NCI-H2196 treated with DMSO at 0.1 percent for 48 hours (cell line): ENCODE measurements around the gene LIN28B.
"Not testable (repeated sequence)": the region's sequence is repeated elsewhere in the genome, so short reads cannot be mapped to it uniquely, and the experiment has no call there.

Source experiments
- DNase-seq: peaks from one replicate; lab custom pipeline; 2025; ENCODE audit not compliant: unreplicated experiment; lab: John Stamatoyannopoulos, UW

LIN28B gene, protein sequence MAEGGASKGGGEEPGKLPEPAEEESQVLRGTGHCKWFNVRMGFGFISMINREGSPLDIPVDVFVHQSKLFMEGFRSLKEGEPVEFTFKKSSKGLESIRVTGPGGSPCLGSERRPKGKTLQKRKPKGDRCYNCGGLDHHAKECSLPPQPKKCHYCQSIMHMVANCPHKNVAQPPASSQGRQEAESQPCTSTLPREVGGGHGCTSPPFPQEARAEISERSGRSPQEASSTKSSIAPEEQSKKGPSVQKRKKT

DNA sequence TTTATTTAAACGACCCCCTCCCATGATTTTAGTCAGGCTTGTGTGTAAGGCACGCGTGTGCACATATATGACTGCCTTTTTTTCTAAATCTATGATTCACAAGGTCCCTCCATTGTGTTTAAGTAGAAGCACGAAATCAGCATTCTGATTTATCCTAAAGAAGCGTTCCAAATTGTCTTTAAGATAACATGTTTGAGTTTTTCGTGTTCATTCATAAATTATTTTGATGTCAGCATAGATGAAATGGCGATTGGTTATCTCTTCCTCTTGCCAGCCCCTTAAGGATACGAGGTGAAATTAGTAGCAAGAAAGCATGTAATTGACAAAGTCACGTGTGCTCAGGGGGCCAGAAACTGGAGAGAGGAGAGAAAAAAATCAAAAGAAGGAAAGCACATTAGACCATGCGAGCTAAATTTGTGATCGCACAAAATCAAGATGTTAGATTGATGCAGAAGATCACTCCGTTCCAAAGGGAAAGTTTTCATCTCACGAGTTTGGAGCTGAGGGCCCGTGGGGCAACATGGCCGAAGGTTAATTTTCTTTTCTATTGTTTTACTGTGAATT lies at the start of gene LIN28B:
LIN28B (plus strand) TSS at position 377 of the 564 bp plus-strand sequence; CDS start at position 521, 144 bp downstream.
- DNase-seq: no peak

DNA sequence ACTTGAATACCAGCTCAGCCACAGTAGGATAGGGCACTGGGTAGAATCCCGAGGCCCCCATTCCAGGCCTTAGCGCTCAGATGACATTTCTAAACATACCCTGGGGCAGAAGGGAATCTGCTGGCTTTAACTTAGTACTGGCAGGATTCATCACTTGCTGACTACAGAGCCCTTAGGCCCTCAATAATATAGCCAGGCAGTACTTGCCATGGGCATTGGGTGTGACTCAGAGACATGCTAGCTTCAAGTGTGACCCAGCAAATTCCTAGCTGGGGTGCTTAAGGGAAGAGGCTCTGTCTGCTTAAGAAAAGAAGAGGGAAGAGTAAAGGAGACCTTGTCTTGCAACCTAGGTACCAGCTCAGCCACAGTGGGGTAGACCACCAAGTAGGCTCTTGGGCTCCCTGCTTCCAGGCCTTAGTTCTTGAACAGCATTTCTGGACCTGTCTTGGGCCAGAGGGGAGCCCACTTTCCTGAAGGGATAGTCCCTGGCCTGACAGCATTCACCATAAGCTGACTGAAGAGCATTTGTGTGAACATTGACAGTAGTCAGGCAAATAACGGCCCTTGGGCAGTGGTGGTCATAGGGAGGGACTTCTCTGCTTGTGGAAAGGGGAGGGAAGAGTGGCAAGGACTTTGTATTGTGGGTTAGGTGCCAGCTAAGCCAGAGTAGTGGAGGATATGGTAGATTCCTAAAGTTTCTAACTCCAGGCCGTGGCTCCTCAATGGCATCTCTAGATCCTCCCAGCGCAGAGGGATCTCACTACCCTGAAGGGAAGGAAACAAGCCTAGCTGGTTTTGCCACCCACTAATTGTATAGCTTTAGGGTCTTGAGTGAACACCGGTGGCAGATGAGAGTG lies 48.6 kb upstream of the LIN28B start:
- DNase-seq: no peak

DNA sequence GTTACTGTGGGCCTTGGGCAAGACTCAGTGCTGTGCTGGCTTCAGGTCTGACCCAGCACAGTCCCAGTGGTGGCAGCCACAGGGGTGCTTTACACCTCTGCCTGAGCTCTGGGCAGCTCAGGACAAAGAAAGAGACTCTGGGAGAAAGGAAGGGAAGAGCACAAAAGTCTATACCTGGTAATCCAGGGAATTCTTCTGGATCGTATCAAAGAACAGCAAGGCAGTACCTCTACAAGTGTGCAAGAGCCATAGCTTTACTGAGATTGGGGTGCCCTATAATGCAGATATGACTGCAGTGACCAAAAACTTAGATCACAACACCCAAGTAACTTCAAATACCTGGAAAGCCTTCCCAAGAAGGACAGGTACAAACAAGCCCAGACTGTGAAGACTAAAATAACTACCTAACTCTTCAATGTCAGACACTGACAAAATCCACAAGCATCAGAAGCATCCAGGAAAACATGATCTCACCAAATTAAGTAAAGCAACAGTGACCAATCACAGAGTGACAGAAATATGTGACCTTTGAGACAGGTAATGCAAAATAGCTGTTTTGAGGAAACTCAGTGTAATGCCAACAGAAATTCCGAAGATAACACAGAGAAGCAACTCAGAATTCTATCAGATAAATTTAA lies 47.9 kb upstream of the LIN28B start:
- DNase-seq: no peak

DNA sequence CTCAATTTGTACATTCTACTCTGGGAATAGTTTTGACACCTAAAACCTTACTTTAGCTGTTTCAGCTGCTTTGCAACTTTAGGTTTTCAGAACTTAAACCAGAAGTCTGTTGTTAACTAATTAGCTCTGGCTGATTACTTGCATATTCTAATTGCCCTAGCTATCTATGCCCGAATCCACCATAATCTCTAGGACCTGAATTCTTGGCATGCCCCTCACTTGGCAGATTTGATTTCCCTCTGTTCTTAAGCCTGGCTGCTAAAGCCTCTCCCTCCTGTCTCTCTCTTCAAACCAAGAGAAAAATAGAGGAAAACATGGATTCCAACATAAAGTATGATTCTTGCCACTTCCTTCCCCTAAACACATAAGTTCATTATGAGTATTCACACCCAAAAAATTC lies 35.0 kb upstream of the LIN28B start:
- no peak for DNase-seq

DNA sequence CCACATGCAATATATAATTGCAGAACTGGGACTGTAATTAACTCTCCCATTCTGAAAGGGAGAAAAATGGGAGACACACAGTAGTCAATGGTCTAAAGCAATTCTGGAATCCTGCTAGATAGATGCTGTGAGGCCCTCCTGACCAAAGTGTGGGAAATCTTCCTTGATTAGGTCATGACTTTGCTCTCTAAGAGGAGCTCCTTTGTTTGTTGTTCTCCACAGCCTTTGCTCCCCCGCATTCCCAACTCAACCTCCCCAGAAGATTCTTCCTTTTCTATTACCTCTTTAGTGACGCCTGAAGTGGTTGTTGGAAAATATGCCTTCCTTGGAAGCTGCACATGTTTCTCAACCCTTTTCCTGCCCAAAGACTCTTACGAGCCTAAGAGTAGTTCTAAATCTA lies 28.8 kb upstream of the LIN28B start:
- DNase-seq: no peak

DNA sequence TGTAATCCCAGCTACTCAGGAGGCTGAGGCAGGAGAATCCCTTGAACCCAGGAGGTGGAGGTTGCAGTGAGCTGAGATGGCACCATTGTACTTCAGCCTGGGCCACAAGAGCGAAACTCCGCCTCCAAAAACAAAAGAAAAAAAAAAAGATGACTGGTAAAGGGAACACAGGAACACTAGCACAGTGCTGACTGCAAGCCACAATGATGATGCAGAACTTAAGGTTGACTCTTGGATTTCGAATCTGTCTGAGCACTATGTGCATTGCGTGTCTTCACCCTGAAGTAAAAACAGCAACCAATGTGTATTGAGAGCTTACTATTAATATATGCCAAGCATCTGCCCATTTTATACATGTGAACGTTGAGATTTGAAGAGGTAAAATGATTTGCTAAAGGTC lies 27.6 kb upstream of the LIN28B start:
- no peak for DNase-seq

DNA sequence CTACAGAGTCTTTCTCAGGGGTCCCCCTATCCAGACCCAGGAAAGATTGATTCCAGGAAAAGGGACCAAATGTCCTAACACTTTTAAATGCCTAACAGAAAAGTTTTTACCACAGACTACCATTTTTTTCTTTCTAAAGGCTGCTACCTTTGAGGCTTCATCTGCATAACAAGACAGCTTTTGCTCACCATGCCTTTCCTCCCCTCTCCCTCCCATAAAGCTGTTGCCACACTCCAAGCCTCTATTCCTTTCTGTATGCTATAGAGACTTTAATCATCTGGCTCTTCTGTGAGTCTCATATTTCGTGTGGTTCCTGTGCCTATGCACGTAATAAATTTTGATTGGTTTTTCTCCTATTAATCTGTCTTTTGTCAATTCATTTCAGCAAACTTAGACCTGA lies 26.0 kb upstream of the LIN28B start:
- DNase-seq: no peak

DNA sequence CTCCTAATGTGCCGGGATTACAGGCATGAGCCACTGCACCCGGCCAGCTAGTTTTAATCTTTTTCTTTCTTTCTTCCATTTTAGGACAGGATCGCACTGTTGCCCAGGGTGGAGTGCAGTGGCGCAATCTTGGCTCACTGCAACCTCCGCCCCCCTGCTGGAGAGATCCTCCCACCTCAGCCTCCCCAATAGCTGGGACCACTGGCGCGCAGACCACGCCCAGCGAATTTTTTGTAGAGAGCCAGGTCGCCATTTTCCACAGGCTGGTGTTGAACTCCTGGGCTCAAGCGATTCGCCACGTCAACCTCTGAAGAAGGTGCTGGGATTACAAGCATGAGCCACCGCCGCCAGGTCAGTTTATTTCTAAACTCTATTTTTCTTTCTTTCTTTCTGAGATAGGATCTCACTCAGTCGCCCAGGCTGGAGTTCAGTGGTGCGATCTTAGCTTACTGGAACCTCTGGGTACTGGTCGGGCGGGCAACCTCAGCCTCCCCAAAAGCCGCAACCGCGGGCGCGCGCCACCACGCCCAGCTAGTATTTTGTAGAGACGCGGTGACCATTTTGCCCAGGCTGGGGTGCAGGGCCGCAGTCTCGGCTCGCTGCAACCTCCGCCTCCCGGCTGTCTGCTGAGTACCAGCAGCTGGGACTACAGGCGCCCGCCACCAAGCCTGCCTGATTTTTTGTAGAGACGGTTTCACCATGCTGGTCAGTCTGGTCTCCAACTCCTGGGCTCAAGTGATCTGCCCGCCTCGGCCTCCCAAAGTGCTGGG lies 20.0 kb upstream of the LIN28B start:
- DNase-seq: no peak

DNA sequence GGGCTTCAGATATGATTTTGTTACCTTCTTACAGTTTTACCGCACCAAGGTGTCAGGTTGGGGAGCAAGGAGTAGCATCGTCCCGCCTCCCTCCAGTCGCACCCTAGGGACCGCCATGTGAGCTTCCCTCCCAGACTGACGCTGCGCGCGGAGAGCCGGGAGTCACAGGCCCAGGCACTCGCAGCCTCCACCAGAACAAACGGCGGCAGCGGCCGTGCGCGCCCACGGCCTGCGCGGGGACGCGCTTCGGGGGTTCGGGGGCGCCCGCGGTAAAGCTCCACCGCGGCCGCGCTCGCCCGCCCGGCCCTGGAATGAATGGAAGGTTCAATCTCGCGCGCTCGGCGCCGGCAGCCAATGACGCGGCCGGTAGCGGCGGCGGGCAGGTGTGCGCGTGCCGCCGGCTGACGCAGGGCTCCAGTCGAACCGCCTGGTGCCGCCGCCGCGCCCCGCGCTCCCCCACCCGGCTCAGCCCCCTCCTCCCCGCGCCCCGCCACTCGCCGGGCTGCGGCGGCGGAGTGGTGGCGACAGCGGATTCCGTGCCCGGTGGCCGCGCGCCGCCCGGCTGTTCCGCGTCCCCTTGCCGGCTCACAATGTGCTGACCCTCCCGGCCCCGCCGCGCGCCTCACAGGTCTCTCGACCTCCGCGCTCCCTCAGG lies 16.5 kb upstream of the LIN28B start:
- no peak for DNase-seq

DNA sequence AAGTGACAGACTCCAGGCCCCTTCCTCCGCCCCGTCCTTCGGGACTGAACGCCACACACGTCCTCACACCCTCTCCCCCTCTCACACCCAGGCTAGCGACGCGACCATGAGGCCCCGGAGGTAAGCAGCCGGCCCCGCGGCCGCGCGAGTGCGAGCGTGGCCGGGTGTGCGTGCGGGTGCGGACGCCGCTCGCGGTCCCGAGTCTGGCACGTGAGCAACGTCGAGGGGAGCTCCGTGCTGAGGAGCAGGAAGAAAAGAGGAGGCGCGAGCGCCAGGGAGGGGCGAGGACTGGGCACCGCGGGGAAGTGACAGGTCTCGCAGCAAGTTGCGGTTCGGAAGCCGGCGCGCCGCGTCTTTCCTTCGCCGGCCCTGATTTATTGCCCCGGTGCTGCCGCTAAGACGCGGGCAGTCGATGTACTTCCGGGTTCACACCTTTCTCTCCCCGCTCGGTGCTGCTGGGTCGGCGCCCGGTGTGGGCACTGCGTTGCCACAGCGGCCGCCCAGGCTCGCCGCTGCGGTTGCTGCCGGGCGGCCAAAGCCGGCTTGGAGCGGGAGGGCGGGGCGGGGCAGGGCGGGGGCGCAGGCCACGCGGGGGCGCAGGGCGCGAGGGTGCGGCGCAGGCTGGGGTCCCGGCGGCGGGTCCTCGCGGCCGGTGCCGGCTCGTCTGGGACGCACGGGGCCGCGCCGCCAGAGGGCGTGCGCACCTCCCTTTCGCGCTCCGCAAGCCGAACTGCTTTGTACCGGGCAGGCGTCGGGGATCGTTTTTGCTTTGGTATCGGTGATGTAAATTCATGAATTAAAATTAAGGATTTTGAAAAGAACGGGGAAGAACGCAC lies 15.8 kb upstream of the LIN28B start:
- DNase-seq: no peak

DNA sequence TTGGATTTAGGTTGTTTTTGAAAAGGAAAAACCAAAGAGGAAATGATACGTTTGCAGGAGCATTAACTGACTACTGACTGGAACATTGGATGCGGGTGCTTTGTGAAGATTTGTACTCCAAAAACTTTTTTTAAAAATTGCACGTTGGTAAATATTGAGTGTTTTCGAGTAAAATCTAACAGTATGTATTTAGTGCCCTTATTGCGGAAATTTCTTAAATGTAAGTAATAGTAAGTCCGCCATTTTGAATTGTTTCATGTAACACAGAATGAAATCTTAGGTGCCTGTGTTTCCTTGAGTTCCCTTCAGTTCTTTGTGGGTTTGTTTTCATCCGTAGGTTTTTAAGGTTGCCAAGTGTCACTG lies 15.2 kb upstream of the LIN28B start:
- DNase-seq: no peak

DNA sequence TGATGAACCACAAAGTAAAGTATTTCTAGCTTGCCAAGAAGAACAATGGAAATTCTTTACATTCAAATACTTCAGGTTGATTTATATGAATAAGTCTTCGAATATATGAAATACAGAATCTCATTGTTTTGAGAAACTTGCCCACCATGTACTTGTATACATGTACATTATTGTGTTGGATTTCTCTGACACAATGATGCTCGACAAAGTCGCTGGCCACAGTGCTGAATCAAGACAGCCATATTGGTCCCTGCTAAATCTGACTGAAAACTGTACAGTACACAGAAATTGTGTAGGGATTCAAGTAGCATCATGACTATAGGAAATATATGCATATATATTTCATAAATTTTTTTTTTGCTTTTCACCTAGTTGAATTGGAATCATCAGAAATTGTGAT lies 13.1 kb upstream of the LIN28B start:
- no peak for DNase-seq

DNA sequence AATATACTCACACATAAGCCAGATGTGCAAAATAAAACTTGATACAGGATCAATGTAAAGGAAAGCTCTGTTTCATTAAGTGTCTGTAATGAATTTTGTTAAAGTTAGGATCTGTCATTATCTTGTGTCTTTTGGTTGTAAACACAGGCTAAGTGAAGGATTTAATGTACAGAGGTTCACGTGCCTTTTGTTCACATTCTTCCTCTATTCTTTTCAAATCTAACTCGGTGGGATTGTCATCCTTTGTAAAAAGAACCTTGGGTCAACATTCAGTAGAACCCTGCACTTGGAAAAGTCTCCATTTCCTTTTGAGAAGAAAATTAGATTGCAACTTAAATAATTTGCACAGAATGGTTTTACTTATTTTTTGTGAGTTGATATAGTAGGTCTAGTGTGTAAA lies 7.7 kb upstream of the LIN28B start:
- DNase-seq: no peak

DNA sequence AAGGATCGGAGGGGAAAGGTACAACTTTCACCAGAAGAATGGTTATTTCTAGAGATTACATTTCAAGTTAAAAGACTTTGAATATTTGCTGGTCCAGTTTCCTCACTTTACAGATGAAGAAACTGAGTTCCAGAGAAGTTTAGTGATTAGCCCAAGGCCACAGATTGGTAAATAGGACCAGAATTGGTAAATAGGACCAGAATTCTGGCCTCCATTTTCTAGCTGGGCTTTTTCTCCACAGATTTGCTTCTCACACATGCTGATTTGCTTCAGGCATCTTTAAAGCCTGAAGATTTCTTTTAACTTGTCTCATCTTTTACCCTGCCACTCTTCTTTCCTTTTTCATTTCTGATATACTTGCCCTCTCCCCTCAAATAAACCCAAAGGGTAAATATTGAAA lies 5.2 kb upstream of the LIN28B start:
- no peak for DNase-seq

DNA sequence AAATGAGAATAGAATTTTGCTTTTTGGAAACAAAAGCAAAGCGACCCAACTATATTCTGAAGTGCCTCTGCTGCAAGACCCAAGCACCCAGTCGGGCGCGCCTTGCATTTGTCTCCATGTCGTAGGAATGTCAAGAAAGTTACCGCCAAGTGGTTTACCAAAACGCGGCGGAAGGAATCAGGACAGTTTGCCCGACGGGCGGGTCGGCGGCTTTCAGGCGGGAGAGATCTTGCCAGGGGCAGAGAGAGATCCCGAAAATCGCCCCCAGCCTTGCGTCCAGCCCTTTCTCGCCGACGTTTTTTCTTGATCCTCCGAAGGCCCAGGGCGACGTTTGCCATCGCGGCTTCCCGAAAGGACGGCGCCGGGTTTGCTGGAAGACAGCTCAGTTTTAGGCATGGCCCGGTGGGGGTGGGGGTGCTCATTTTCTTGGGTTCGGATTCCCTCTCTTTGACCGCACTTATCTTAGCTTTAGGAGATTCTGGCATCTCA lies 4.0 kb upstream of the LIN28B start:
- no peak for DNase-seq

DNA sequence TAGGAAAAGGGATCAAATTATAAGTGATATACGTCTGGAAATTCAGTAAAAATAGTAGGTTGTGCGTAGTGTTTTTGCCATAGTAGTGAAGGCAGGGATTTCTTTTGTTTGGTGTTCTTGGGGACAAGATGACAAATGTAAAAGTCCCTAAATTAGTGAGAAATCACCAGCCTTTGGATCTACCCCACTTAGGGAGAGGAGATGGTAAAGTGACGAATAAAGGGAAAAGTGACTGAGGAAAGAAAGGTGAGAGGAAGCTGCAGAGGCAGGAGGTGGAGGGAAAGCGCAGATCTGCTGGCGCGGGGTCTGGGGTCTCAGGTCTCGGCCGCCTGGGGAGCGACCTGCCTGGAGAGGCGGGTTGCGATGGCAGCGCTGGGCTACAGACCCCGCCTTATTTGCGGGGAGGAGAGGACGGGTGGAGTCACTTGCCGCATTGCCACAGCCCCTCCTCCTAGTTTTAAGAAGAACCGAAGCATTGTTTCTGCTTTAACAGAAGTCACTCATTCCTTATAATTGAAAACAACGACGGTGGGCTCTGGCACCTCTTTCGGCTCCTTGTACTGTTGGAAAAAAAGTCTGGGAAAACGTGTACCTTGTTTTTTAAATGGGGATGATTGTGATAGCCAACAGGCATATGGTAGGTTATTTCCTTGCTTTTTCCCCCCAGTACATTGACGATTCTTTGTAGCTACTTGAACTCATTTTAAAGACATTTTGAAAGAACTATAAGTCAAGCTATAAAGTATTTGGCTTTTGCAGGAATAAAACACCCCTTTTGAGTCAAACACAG lies 3.3 kb upstream of the LIN28B start:
- not testable (repeated sequence) for DNase-seq

DNA sequence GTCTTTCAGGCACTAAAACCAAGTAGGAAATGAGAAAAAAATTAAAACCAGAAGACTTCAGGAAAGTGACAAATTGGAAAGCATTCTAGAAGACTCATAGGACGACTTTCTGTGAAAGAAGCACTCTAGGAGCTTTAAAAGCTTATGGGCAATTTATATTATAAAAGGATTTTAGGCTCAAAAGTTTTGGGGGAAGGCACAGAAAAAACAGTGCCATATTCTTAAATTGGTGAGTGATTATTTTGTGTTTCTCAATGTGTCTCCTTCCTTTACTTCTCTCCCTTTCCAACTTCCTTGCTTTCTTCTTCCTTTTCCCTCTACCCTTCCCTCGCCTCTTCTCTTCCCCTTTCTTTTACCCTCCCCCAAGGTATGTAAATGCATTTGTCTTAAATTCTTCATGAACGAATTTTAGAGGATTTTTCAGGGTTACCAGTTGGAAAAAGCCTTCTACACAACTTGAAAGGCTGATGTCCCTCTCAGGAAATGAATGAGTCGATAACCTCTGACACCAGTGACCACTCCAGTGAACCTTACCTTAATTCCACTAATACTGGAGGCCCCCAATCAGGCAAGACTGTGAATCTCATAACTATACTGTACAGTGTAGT lies 2.6 kb upstream of the LIN28B start:
- no peak for DNase-seq

DNA sequence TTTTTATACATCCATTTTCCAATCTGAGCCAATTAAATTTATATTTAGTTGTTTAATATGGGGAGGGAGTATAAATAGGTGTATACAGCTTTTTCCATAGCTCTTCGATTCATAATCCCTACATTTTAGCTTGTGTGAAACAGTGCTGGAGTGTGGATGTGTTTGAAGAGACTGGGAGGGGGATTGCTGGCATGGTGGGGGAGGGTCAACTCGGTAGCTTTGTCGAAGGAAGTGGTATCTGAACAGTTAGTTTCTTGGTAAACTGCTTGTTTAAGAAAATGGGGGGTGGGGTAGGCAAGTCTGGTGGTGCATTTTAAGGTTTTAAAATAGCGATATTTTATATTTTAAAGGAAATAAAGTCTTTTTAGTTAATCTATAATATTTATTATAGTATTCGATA lies 1.4 kb upstream of the LIN28B start:
- no peak for DNase-seq
